Ascending aorta (tissue), 2 donors: ENCODE measurements around the gene CLDN12. TPM values are rescaled to one million over a fixed set of nuclear protein-coding genes. Genes with fewer than 3 reads are reported as not detected.

ENCODE experiments used
- DNase-seq, 2 donors: peaks; one replicate each; pipeline ENCODE4 v3.0.0-alpha.2; 2019; ENCODE audit warnings: low spot score in 2 of 2
- H3K27ac ChIP-seq, 2 donors: fragments of 200-600 bp; sonication (generic); one replicate each; pipeline ENCODE4 v1.5.1; 2016 to 2017; ENCODE audit warnings: mild to moderate bottlenecking in 1 of 2
- H3K27me3 ChIP-seq: fragments of 200-600 bp; sonication (generic); one replicate; pipeline ENCODE4 v1.5.1; 2017
- H3K36me3 ChIP-seq, 2 donors: fragments of 200-600 bp; sonication (generic); one replicate each; pipeline ENCODE4 v1.5.1; 2016
- H3K4me1 ChIP-seq, 2 donors: fragments of 200-600 bp; sonication (generic); one replicate each; pipeline ENCODE4 v1.5.1; 2016 to 2017; ENCODE audit warnings: mild to moderate bottlenecking in 1 of 2
- H3K4me3 ChIP-seq, 2 donors: fragments of 200-600 bp; sonication (generic); one replicate each; pipeline ENCODE4 v1.5.1; 2016 to 2017; ENCODE audit warnings: mild to moderate bottlenecking in 1 of 2
- H3K9me3 ChIP-seq, 2 donors: fragments of 200-600 bp; sonication (generic); one replicate each; pipeline ENCODE4 v1.5.1; 2016
- CTCF ChIP-seq, 3 experiments: fragments of 200-600 bp in 2 of 3; fragments of 450-650 bp in 1 of 3; sonication (generic) in 2 of 3; IDR thresholded peaks; one replicate each; pipeline ENCODE4 v1.5.1; 2016 to 2019; ENCODE audit warnings: antibody characterized with exemption in 3 of 3, mild to moderate bottlenecking in 1 of 3, moderate library complexity in 1 of 3
- intact Hi-C: fragments of 100-400 bp; cut with DNase I; formaldehyde crosslinking; loops from one replicate; pipeline ENCODE4 v1.15.1; 2023
- total RNA-seq: library from RNA; depleted of rRNA; stranded (reverse); fragments of >200 nt; gene quantifications from one replicate; pipeline ENCODE4 v1.1.0, GENCODE V29; 2016

The CLDN12 gene
- total RNA-seq, result 55.3 TPM

DNA sequence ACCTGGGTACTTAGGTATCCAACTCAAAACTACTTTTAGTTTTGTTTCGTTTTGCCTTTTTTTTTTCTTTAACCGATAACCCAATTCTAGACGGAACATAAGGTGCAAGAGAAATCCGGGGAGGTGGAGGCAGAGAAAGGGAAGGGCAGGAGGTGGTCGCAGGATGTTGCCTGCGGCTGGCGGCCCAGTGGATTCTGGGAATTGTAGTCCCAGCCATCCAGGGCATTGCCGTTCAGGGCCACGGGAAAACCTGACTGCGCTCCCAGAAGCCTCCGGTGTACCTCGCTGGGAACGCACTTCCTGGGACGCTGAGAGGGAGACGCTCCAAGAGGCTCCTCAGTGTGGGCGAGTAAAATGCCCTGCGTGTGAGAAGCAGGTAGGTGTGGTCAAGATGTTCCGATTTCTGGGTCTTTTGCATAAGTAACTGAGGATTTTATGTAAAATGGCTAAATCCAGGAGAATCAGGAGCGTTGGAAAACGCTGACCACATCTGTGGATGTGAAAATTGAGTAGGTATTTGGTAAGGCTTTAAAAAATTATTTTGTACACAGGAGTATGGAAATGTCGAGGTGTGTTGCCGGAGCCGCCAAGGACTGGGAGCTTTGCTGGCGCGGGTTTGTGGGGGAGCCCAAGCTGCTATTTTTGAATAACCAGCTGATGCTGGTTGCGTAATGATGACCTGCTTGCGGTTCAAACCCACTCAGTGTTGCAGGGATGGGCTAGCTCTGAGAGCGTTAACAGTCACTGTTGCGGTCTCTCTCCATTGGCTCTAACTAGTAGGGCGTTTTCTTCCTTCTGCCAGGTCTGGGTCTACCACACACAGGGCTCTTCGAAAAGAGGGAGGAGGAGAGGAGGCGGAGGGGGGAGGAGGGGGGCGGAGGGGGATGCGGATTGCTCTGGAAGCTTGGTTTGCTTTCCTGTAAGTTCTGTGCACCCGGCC lies at the start of gene CLDN12:
TSS of gene CLDN12 (plus strand) at position 288 of the 940 bp plus-strand sequence. CDS start 9,216 bp downstream, outside the sequence.
- Histone ChIP-seq H3K27me3 (no peaks in the 10 kb centered on the region), H3K36me3 (peaks cover 0 to 19% of the 10 kb centered on the region in 2 donors), H3K9me3 (peaks cover 0 to 3% of the 10 kb centered on the region in 2 donors), H3K27ac (peak within 1 kb of the TSS; percentile 84 to 88), H3K4me3 (peak within 1 kb of the TSS; percentile 63 to 69), H3K4me1 (no peaks in the 10 kb centered on the region)
- peak; percentile 61 to 91 for DNase-seq
- no peak for TF ChIP-seq CTCF (IDR thresholded peaks at IDR 0.05)
- intact Hi-C loops, result loop anchor here (1.0 to 10.0 kb wide), 5 partner anchors 57 to 861 kb away; partner anchors contain the start of genes CDK14, FZD1, GTPBP10 and STEAP2

GRCh38 chr7:90383422-90383821 lies 19.8 kb upstream of the CLDN12 start:
- intact Hi-C loops, result no loop called here
- peaks cover 40 to 73% of the 10 kb centered on the region in 2 donors for H3K36me3 ChIP-seq
- no peak for TF ChIP-seq CTCF (IDR thresholded peaks at IDR 0.05)

DNA sequence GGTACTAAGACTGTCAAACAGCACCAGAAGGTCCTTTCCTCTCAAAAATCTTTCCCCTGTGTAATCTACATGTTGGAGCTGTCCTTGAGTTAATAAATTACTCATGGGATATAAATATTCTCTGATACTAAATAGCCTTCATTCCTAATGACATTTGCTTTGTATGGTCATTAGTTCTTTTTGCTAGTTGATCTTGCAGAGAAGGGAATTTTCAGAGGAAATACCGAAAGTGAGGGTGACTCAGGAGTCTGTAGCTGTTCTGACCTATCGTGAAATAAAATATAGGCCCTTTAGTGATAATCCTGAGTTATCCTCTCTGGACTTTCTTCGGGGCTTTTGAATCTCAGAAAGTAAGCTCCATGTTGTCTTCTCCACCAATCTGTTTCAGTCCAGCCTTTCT lies 19.4 kb upstream of the CLDN12 start:
- no peak for DNase-seq
- Histone ChIP-seq H3K27ac (no peak overlapping the region), H3K27me3 (no peaks in the 10 kb centered on the region), H3K9me3 (no peaks in the 10 kb centered on the region), H3K36me3 (peaks cover 38 to 69% of the 10 kb centered on the region in 2 donors), H3K4me3 (no peak overlapping the region), H3K4me1 (no peaks in the 10 kb centered on the region)
- TF ChIP-seq CTCF (IDR thresholded peaks at IDR 0.05), result no peak
- intact Hi-C loops, result no loop called here

More at GRCh38 chr7:90383422-90383821, 19.8 kb upstream of the CLDN12 start:
- Histone ChIP-seq H3K27me3 (no peaks in the 10 kb centered on the region), H3K4me1 (no peaks in the 10 kb centered on the region), H3K4me3 (no peak overlapping the region), H3K27ac (no peak overlapping the region), H3K9me3 (no peaks in the 10 kb centered on the region)
- DNase-seq, result no peak

DNA sequence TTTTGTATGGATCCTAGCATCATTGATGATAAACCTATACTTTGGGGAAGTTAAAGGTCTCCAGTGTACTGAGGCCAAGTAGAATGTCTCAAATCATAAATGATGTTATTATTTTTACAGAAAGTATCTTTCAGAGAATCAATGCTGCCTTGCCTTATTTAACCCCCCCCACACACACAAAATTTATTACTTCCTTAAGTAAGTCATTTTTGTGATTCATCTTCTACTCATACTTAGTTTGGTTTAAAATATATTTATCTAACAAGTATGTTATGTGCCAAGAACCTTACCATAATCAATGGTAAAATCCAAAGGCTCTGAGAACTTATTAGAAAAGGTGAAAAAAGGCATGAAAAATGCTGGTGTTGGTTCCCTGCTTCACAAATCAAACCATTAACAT lies 18.8 kb upstream of the CLDN12 start:
- H3K27me3 ChIP-seq, result no peaks in the 10 kb centered on the region
- no peak overlapping the region for H3K27ac ChIP-seq
- no peaks in the 10 kb centered on the region for H3K4me1 ChIP-seq
- H3K36me3 ChIP-seq, result peaks cover 32 to 63% of the 10 kb centered on the region in 2 donors
- H3K9me3 ChIP-seq, result no peaks in the 10 kb centered on the region
- DNase-seq, result no peak
- H3K4me3 ChIP-seq, result no peak overlapping the region
- intact Hi-C loops, result no loop called here
- no peak for TF ChIP-seq CTCF (IDR thresholded peaks at IDR 0.05)

DNA sequence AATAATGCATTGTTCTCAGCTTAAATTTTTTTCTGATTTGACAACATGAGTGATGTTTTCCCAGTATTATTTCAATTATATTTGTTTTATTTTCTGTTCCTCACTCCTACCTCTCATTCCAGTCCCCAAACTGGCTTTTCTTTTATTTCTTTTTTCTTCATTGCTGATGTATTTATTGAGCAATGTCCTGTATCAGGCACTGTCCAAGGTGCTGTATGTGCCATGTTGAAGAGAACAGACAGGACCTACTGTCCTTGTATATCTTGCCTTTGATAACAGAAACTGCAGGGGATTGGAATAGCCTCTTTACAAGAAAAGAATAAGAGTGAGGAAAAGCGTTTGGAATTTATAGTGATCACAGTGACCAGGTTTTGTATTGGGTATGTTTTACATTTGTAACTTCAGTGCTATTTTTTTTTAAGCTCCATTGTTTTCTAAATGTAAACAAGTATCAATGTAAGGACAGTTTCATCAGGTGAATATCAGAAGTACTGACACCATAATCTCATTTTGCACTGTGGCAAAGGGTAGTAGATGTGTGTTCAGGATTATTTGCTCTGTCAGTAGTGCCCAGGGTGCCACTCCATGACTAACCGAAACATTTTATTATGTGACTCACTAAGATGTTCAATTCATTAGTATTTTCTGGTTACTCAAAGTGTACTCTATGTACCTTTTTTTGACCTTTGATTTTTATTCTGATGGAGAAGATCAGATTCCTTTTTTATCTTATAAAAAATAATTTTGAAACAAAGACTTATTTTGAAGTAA lies 15.6 kb upstream of the CLDN12 start:
- no peak for DNase-seq
- intact Hi-C loops, result no loop called here
- H3K9me3 ChIP-seq, result no peaks in the 10 kb centered on the region
- H3K36me3 ChIP-seq, result peaks cover 21 to 39% of the 10 kb centered on the region in 2 donors
- no peak for TF ChIP-seq CTCF (IDR thresholded peaks at IDR 0.05)
- H3K4me1 ChIP-seq, result no peaks in the 10 kb centered on the region
- no peaks in the 10 kb centered on the region for H3K27me3 ChIP-seq
- H3K27ac ChIP-seq, result no peak overlapping the region
- H3K4me3 ChIP-seq, result no peak overlapping the region
